Stomach (tissue), 4 donors: ENCODE measurements around the gene NUP153.

ENCODE experiments used
- CTCF ChIP-seq, 7 experiments: fragments of 450-650 bp in 4 of 7; fragments of 200-600 bp in 3 of 7; sonication (generic) in 3 of 7; IDR thresholded peaks; one replicate each; pipeline ENCODE4 v1.5.1; 2016 to 2019; ENCODE audit warnings: antibody characterized with exemption in 7 of 7, control low read depth in 2 of 7, mild to moderate bottlenecking in 1 of 7
- POLR2A ChIP-seq, 4 donors: fragments of 450-650 bp; IDR thresholded peaks; one replicate each; pipeline ENCODE4 v1.6.1; 2016; ENCODE audit warnings: antibody characterized with exemption in 4 of 4, control low read depth in 2 of 4, mild to moderate bottlenecking in 1 of 4, moderate library complexity in 1 of 4
- POLR2AphosphoS5 ChIP-seq, 3 donors: sonication (generic); formaldehyde crosslinking; IDR thresholded peaks; one replicate each; pipeline ENCODE4 v1.6.1; 2016; ENCODE audit warnings: antibody characterized with exemption in 3 of 3

DNA sequence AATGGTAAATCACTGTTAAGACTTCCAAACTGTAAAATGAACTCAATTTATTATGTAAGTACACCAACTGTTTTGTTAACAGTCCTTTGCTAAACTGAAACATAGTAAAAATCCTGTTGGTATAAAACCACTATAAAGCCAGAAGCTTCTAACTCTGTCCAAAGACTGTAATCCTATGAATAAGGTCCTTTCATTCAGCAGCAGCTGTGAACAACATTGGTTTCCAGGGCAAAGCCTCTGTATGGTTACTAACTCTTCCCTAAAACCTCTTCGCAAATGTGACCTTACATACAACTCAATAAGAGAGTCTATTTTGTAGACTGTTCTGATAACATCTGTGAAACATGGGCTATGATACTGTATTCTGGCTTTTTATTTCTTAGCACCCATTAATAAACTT lies 40.1 kb downstream of the NUP153 start:
- TF ChIP-seq POLR2A (IDR thresholded peaks at IDR 0.05) = no peak
- no peak for TF ChIP-seq CTCF (IDR thresholded peaks at IDR 0.05)
- no peak for TF ChIP-seq POLR2AphosphoS5 (IDR thresholded peaks at IDR 0.05)
